Cardiac fibroblast (primary cell): ENCODE measurements around the gene PCGF2.

Experiments used
- DNase-seq, 2 donors: peaks; one replicate each; pipeline versions ENCODE4 v3.0.0 to v3.0.0-alpha.2; 2010; ENCODE audit warnings: low read depth in 2 of 2
- H3K4me3 ChIP-seq, 2 donors: replicated peaks in 1 of 2; 1 replicate in 1 of 2; 2 replicates in 1 of 2; pipeline ENCODE4 v1.5.1; 2011; ENCODE audit warnings: low read depth in 2 of 2, low read length in 2 of 2, mild to moderate bottlenecking in 2 of 2, moderate library complexity in 1 of 2
- TF ChIP-seq, protein P1 (sequence below): IDR thresholded peaks from one replicate; pipeline ENCODE4 v1.5.1; 2011; ENCODE audit warnings: low read depth, mild to moderate bottlenecking, low read length, inconsistent platforms

PCGF2 gene

GRCh38 chr17:38687286-38687685, 60.9 kb downstream of the PCGF2 start:
- DNase-seq: peak; percentile 57 to 77

GRCh38 chr17:38685491-38685890, 62.6 kb downstream of the PCGF2 start:
- no peak overlapping the region for H3K4me3 ChIP-seq
- no peak for DNase-seq
- TF ChIP-seq, protein P1, sequence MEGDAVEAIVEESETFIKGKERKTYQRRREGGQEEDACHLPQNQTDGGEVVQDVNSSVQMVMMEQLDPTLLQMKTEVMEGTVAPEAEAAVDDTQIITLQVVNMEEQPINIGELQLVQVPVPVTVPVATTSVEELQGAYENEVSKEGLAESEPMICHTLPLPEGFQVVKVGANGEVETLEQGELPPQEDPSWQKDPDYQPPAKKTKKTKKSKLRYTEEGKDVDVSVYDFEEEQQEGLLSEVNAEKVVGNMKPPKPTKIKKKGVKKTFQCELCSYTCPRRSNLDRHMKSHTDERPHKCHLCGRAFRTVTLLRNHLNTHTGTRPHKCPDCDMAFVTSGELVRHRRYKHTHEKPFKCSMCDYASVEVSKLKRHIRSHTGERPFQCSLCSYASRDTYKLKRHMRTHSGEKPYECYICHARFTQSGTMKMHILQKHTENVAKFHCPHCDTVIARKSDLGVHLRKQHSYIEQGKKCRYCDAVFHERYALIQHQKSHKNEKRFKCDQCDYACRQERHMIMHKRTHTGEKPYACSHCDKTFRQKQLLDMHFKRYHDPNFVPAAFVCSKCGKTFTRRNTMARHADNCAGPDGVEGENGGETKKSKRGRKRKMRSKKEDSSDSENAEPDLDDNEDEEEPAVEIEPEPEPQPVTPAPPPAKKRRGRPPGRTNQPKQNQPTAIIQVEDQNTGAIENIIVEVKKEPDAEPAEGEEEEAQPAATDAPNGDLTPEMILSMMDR: no peak

More at GRCh38 chr17:38687286-38687685, 60.9 kb downstream of the PCGF2 start:
- TF ChIP-seq, protein P1: no peak
- no peak overlapping the region for H3K4me3 ChIP-seq
